ENCODE results near the gene PLA2G4E. TPM values are rescaled to one million over a fixed set of nuclear protein-coding genes. Genes with fewer than 3 reads are reported as not detected.

Gene PLA2G4E
- total and polyA plus RNA-seq, 2 experiments from 2014 or later: not detected

DNA sequence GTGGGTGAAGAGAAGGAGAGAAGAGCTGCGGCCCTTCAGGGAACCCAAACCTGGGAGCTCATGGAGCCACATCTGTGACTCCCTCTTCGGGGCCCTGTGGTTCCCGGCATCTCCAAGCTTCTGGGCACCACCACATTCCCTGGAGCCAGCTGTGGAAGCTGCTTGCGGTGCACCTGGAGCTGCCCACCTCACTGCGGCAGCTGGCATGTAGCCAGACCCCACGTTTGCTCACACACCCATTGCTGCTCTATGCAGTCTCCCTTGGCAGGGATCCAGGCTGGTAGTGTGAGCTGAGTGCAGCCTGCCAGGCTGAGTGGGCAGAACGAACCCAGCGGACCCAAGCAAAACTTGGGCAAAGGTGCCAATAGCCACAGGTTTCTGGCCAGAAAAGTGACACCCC, 16.8 kb upstream of the PLA2G4E start:
- H3K4me3 ChIP-seq: no peak overlapping the region
- DNase-seq (ENCODE audit: low spot score) (no peak), ATAC-seq (no peak)
- H3K36me3 Mint-ChIP-seq (ENCODE audit: low read depth): no peaks in the 10 kb centered on the region
- no peaks in the 10 kb centered on the region for H3F3A ChIP-seq (replicated peaks; ENCODE audit: low read depth)
- TF ChIP-seq, protein P1, sequence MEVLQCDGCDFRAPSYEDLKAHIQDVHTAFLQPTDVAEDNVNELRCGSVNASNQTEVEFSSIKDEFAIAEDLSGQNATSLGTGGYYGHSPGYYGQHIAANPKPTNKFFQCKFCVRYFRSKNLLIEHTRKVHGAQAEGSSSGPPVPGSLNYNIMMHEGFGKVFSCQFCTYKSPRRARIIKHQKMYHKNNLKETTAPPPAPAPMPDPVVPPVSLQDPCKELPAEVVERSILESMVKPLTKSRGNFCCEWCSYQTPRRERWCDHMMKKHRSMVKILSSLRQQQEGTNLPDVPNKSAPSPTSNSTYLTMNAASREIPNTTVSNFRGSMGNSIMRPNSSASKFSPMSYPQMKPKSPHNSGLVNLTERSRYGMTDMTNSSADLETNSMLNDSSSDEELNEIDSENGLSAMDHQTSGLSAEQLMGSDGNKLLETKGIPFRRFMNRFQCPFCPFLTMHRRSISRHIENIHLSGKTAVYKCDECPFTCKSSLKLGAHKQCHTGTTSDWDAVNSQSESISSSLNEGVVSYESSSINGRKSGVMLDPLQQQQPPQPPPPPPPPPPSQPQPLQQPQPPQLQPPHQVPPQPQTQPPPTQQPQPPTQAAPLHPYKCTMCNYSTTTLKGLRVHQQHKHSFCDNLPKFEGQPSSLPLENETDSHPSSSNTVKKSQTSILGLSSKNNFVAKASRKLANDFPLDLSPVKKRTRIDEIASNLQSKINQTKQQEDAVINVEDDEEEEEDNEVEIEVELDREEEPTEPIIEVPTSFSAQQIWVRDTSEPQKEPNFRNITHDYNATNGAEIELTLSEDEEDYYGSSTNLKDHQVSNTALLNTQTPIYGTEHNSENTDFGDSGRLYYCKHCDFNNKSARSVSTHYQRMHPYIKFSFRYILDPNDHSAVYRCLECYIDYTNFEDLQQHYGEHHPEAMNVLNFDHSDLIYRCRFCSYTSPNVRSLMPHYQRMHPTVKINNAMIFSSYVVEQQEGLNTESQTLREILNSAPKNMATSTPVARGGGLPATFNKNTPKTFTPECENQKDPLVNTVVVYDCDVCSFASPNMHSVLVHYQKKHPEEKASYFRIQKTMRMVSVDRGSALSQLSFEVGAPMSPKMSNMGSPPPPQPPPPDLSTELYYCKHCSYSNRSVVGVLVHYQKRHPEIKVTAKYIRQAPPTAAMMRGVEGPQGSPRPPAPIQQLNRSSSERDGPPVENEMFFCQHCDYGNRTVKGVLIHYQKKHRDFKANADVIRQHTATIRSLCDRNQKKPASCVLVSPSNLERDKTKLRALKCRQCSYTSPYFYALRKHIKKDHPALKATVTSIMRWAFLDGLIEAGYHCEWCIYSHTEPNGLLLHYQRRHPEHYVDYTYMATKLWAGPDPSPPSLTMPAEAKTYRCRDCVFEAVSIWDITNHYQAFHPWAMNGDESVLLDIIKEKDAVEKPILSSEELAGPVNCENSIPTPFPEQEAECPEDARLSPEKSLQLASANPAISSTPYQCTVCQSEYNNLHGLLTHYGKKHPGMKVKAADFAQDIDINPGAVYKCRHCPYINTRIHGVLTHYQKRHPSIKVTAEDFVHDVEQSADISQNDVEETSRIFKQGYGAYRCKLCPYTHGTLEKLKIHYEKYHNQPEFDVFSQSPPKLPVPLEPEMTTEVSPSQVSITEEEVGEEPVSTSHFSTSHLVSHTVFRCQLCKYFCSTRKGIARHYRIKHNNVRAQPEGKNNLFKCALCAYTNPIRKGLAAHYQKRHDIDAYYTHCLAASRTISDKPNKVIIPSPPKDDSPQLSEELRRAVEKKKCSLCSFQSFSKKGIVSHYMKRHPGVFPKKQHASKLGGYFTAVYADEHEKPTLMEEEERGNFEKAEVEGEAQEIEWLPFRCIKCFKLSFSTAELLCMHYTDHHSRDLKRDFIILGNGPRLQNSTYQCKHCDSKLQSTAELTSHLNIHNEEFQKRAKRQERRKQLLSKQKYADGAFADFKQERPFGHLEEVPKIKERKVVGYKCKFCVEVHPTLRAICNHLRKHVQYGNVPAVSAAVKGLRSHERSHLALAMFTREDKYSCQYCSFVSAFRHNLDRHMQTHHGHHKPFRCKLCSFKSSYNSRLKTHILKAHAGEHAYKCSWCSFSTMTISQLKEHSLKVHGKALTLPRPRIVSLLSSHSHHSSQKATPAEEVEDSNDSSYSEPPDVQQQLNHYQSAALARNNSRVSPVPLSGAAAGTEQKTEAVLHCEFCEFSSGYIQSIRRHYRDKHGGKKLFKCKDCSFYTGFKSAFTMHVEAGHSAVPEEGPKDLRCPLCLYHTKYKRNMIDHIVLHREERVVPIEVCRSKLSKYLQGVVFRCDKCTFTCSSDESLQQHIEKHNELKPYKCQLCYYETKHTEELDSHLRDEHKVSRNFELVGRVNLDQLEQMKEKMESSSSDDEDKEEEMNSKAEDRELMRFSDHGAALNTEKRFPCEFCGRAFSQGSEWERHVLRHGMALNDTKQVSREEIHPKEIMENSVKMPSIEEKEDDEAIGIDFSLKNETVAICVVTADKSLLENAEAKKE (CRISPR knock-in tag; IDR thresholded peaks at IDR 0.05): no peak
- TF ChIP-seq EZH2 (IDR thresholded peaks at IDR 0.05; ENCODE audit: low read depth, unreplicated experiment): no peak
- no peak for TF ChIP-seq CREB1 (CRISPR knock-in tag; IDR thresholded peaks at IDR 0.05; ENCODE audit: low read depth)
- no peak for TF ChIP-seq EZH2phosphoT487 (IDR thresholded peaks at IDR 0.05; ENCODE audit: unreplicated experiment)
- no peak for TF ChIP-seq ZNF331 (CRISPR knock-in tag; IDR thresholded peaks at IDR 0.05; ENCODE audit: low read depth)
- no peak for TF ChIP-seq JUNB (IDR thresholded peaks at IDR 0.05; ENCODE audit: unreplicated experiment)
- H3K27ac Mint-ChIP-seq: no peak overlapping the region
- no peaks in the 10 kb centered on the region for H3K9me2 ChIP-seq (ENCODE audit: insufficient read depth)
- H3K27me3 Mint-ChIP-seq (ENCODE audit: insufficient read depth, low read depth, poor library complexity): no peaks in the 10 kb centered on the region
- no peak overlapping the region for H3K27ac ChIP-seq (ENCODE audit: low read depth)
- no peaks in the 10 kb centered on the region for H3K27me3 ChIP-seq (ENCODE audit: insufficient read depth)
- H3K9me3 Mint-ChIP-seq: peaks cover 7% of the 10 kb centered on the region
- H3K4me1 Mint-ChIP-seq: peaks cover 16% of the 10 kb centered on the region
- H2AFZ ChIP-seq: no peak overlapping the region
- no peaks in the 10 kb centered on the region for H3K79me2 ChIP-seq (replicated peaks; ENCODE audit: insufficient read depth)
- H3K4me3 Mint-ChIP-seq: no peak overlapping the region
- peaks cover 14% of the 10 kb centered on the region for H3K4me1 ChIP-seq (ENCODE audit: insufficient read depth)
- H4K20me1 ChIP-seq (replicated peaks; ENCODE audit: insufficient read depth): no peaks in the 10 kb centered on the region
- H3K4me2 ChIP-seq: no peak overlapping the region
- H3K36me3 ChIP-seq (ENCODE audit: insufficient read depth): no peaks in the 10 kb centered on the region

DNA sequence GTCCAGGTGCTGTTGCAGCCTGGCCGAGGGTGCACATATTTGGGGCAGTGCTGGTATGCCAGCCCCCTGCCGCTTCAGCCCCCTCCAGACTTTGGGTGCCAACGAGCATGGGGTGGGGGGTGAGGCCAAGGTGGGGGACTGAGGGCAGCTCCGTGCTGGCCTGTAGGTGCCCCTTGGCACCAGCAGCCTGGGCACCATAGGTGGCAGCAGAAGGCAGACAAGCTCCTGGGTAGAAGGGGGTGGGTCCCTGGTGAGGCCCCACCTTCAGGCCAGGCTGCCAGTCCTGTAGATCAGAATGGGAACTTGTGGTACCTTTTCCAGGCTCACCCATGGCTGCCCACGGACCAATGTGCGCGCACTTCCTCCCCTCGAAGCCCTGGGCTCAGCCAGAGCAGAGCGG, 16.1 kb upstream of the PLA2G4E start:
- Histone ChIP-seq H3K36me3 (ENCODE audit: insufficient read depth) (no peaks in the 10 kb centered on the region), H3K9me2 (ENCODE audit: insufficient read depth) (no peaks in the 10 kb centered on the region)
- peaks cover 16% of the 10 kb centered on the region for H3K4me1 Mint-ChIP-seq
- TF ChIP-seq, protein P2, sequence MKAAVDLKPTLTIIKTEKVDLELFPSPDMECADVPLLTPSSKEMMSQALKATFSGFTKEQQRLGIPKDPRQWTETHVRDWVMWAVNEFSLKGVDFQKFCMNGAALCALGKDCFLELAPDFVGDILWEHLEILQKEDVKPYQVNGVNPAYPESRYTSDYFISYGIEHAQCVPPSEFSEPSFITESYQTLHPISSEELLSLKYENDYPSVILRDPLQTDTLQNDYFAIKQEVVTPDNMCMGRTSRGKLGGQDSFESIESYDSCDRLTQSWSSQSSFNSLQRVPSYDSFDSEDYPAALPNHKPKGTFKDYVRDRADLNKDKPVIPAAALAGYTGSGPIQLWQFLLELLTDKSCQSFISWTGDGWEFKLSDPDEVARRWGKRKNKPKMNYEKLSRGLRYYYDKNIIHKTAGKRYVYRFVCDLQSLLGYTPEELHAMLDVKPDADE (IDR thresholded peaks at IDR 0.05): no peak
- no peak for TF ChIP-seq ZNF114 (CRISPR knock-in tag; IDR thresholded peaks at IDR 0.05)
- TF ChIP-seq, protein P3, sequence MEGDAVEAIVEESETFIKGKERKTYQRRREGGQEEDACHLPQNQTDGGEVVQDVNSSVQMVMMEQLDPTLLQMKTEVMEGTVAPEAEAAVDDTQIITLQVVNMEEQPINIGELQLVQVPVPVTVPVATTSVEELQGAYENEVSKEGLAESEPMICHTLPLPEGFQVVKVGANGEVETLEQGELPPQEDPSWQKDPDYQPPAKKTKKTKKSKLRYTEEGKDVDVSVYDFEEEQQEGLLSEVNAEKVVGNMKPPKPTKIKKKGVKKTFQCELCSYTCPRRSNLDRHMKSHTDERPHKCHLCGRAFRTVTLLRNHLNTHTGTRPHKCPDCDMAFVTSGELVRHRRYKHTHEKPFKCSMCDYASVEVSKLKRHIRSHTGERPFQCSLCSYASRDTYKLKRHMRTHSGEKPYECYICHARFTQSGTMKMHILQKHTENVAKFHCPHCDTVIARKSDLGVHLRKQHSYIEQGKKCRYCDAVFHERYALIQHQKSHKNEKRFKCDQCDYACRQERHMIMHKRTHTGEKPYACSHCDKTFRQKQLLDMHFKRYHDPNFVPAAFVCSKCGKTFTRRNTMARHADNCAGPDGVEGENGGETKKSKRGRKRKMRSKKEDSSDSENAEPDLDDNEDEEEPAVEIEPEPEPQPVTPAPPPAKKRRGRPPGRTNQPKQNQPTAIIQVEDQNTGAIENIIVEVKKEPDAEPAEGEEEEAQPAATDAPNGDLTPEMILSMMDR (conservative IDR thresholded peaks at IDR 0.05; ENCODE audit: low read depth in 2 of 2): no peak

More for the DNA sequence above, 16.1 kb upstream of the PLA2G4E start:
- DNase-seq (ENCODE audit: low spot score) (no peak), ATAC-seq (no peak)
- Mint-ChIP-seq H3K9me3 (peaks cover 9% of the 10 kb centered on the region), H3K36me3 (ENCODE audit: low read depth) (peaks cover under 1% of the 10 kb centered on the region; the same call in 1 of the 3 replicates), H3K27me3 (ENCODE audit: insufficient read depth, low read depth, poor library complexity) (no peaks in the 10 kb centered on the region), H3K4me3 (no peak overlapping the region), H3K27ac (no peak overlapping the region)
- no peaks in the 10 kb centered on the region for H3K79me2 ChIP-seq (replicated peaks; ENCODE audit: insufficient read depth)
- no peak overlapping the region for H3K4me2 ChIP-seq
- H3K27ac ChIP-seq (ENCODE audit: low read depth): no peak overlapping the region
- no peaks in the 10 kb centered on the region for H3K27me3 ChIP-seq (ENCODE audit: insufficient read depth)
- no peak overlapping the region for H3K4me3 ChIP-seq
- H3K4me1 ChIP-seq (ENCODE audit: insufficient read depth): peaks cover 14% of the 10 kb centered on the region
- H3F3A ChIP-seq (replicated peaks; ENCODE audit: low read depth): no peaks in the 10 kb centered on the region
- H2AFZ ChIP-seq: no peak overlapping the region
- H4K20me1 ChIP-seq (replicated peaks; ENCODE audit: insufficient read depth): no peaks in the 10 kb centered on the region
